Stimulated activated naive CD8-positive, alpha-beta T cell treated with anti-CD3 and anti-CD28 coated beads, Interleukin-15, Interleukin-2, amounts not matched to agents 100 ng/mL and 50 ng/mL, for 24 hours (primary cell): Measurements from ENCODE around the gene APMAP.

Experiments
- H3K27ac Mint-ChIP-seq: one replicate; pipeline ENCODE4 v1.8.0; 2021; ENCODE audit warnings: mild to moderate bottlenecking, mixed read lengths
- H3K27me3 Mint-ChIP-seq: one replicate; pipeline ENCODE4 v1.8.0; 2021; ENCODE audit warnings: mixed read lengths
- H3K36me3 Mint-ChIP-seq: one replicate; pipeline ENCODE4 v1.8.0; 2021; ENCODE audit warnings: low read depth, mixed read lengths
- H3K4me1 Mint-ChIP-seq: one replicate; pipeline ENCODE4 v1.8.0; 2021; ENCODE audit warnings: low read depth, mixed read lengths
- H3K4me3 Mint-ChIP-seq: one replicate; pipeline ENCODE4 v1.8.0; 2021; ENCODE audit warnings: mild to moderate bottlenecking, mixed read lengths
- H3K9me3 Mint-ChIP-seq: one replicate; pipeline ENCODE4 v1.8.0; 2021; ENCODE audit warnings: mixed read lengths

The APMAP gene

GRCh38 chr20:24992487-24993205, at the start of gene APMAP:
Gene APMAP (minus strand): TSS chr20:24992751. CDS start chr20:24992688, 63 bp downstream.
- H3K9me3 Mint-ChIP-seq: no peaks in the 10 kb centered on the region
- H3K27ac Mint-ChIP-seq: peak within 1 kb of the TSS; percentile 93
- H3K4me1 Mint-ChIP-seq: peaks cover 68% of the 10 kb centered on the region
- H3K36me3 Mint-ChIP-seq: peaks cover 21% of the 10 kb centered on the region
- peak within 1 kb of the TSS; percentile 97 for H3K4me3 Mint-ChIP-seq
- H3K27me3 Mint-ChIP-seq: no peaks in the 10 kb centered on the region

GRCh38 chr20:25041813-25042530, 49.4 kb upstream of the APMAP start:
- Mint-ChIP-seq H3K27me3 (no peaks in the 10 kb centered on the region), H3K4me1 (peaks cover 43% of the 10 kb centered on the region), H3K27ac (peak overlapping the region; percentile 98), H3K4me3 (no peak overlapping the region), H3K9me3 (no peaks in the 10 kb centered on the region), H3K36me3 (no peaks in the 10 kb centered on the region)

GRCh38 chr20:25040438-25040831, 47.9 kb upstream of the APMAP start:
- H3K9me3 Mint-ChIP-seq: no peaks in the 10 kb centered on the region
- H3K36me3 Mint-ChIP-seq: no peaks in the 10 kb centered on the region
- no peak overlapping the region for H3K27ac Mint-ChIP-seq
- no peak overlapping the region for H3K4me3 Mint-ChIP-seq
- peaks cover 58% of the 10 kb centered on the region for H3K4me1 Mint-ChIP-seq
- H3K27me3 Mint-ChIP-seq: no peaks in the 10 kb centered on the region

- peak overlapping the region; percentile 11 for H3K27ac Mint-ChIP-seq
- H3K27me3 Mint-ChIP-seq: no peaks in the 10 kb centered on the region
- H3K4me3 Mint-ChIP-seq: no peak overlapping the region
- peaks cover 63% of the 10 kb centered on the region for H3K4me1 Mint-ChIP-seq
- no peaks in the 10 kb centered on the region for H3K36me3 Mint-ChIP-seq
- no peaks in the 10 kb centered on the region for H3K9me3 Mint-ChIP-seq
Measured at GRCh38 chr20:25039697-25040437, 47.3 kb upstream of the APMAP start.

- Mint-ChIP-seq H3K9me3 (no peaks in the 10 kb centered on the region), H3K36me3 (no peaks in the 10 kb centered on the region), H3K4me3 (no peak overlapping the region), H3K4me1 (peaks cover 63% of the 10 kb centered on the region), H3K27me3 (no peaks in the 10 kb centered on the region), H3K27ac (no peak overlapping the region)
Measured at GRCh38 chr20:25038591-25039015, 46.1 kb upstream of the APMAP start.

- H3K9me3 Mint-ChIP-seq: no peaks in the 10 kb centered on the region
- peaks cover 60% of the 10 kb centered on the region for H3K4me1 Mint-ChIP-seq
- no peak overlapping the region for H3K4me3 Mint-ChIP-seq
- peak overlapping the region; percentile 76 for H3K27ac Mint-ChIP-seq
- H3K27me3 Mint-ChIP-seq: no peaks in the 10 kb centered on the region
- H3K36me3 Mint-ChIP-seq: no peaks in the 10 kb centered on the region
Measured at GRCh38 chr20:25038103-25038410, 45.5 kb upstream of the APMAP start.

GRCh38 chr20:25037288-25038102, 44.9 kb upstream of the APMAP start:
- peak overlapping the region; percentile 76 for H3K27ac Mint-ChIP-seq
- H3K36me3 Mint-ChIP-seq: no peaks in the 10 kb centered on the region
- no peak overlapping the region for H3K4me3 Mint-ChIP-seq
- H3K4me1 Mint-ChIP-seq: peaks cover 55% of the 10 kb centered on the region
- no peaks in the 10 kb centered on the region for H3K27me3 Mint-ChIP-seq
- H3K9me3 Mint-ChIP-seq: no peaks in the 10 kb centered on the region

GRCh38 chr20:25036331-25036936, 43.9 kb upstream of the APMAP start:
- no peaks in the 10 kb centered on the region for H3K27me3 Mint-ChIP-seq
- H3K27ac Mint-ChIP-seq: peak overlapping the region; percentile 76
- peak overlapping the region; percentile 68 for H3K4me3 Mint-ChIP-seq
- peaks cover 44% of the 10 kb centered on the region for H3K4me1 Mint-ChIP-seq
- H3K36me3 Mint-ChIP-seq: no peaks in the 10 kb centered on the region
- H3K9me3 Mint-ChIP-seq: no peaks in the 10 kb centered on the region

- Mint-ChIP-seq H3K4me1 (peaks cover 41% of the 10 kb centered on the region), H3K27ac (peak overlapping the region; percentile 76), H3K9me3 (no peaks in the 10 kb centered on the region), H3K27me3 (no peaks in the 10 kb centered on the region), H3K36me3 (no peaks in the 10 kb centered on the region), H3K4me3 (peak overlapping the region; percentile 68)
Measured at GRCh38 chr20:25035921-25036320, 43.4 kb upstream of the APMAP start.

GRCh38 chr20:25033924-25034300, 41.4 kb upstream of the APMAP start:
- H3K4me3 Mint-ChIP-seq: no peak overlapping the region
- no peaks in the 10 kb centered on the region for H3K27me3 Mint-ChIP-seq
- peaks cover 37% of the 10 kb centered on the region for H3K4me1 Mint-ChIP-seq

GRCh38 chr20:25033265-25033923, 40.8 kb upstream of the APMAP start:
- H3K27me3 Mint-ChIP-seq: no peaks in the 10 kb centered on the region
- no peak overlapping the region for H3K27ac Mint-ChIP-seq
- peaks cover 37% of the 10 kb centered on the region for H3K4me1 Mint-ChIP-seq
- no peaks in the 10 kb centered on the region for H3K9me3 Mint-ChIP-seq
- H3K4me3 Mint-ChIP-seq: no peak overlapping the region
- no peaks in the 10 kb centered on the region for H3K36me3 Mint-ChIP-seq

More at GRCh38 chr20:25033924-25034300, 41.4 kb upstream of the APMAP start:
- H3K9me3 Mint-ChIP-seq: no peaks in the 10 kb centered on the region
- H3K27ac Mint-ChIP-seq: no peak overlapping the region
- H3K36me3 Mint-ChIP-seq: no peaks in the 10 kb centered on the region

- H3K9me3 Mint-ChIP-seq: no peaks in the 10 kb centered on the region
- peaks cover 30% of the 10 kb centered on the region for H3K4me1 Mint-ChIP-seq
- no peak overlapping the region for H3K4me3 Mint-ChIP-seq
- H3K36me3 Mint-ChIP-seq: no peaks in the 10 kb centered on the region
- no peaks in the 10 kb centered on the region for H3K27me3 Mint-ChIP-seq
- H3K27ac Mint-ChIP-seq: no peak overlapping the region
Measured at GRCh38 chr20:25032478-25033264, 40.1 kb upstream of the APMAP start.

GRCh38 chr20:25032065-25032477, 39.5 kb upstream of the APMAP start:
- Mint-ChIP-seq H3K9me3 (no peaks in the 10 kb centered on the region), H3K27ac (no peak overlapping the region), H3K4me3 (no peak overlapping the region), H3K4me1 (peaks cover 24% of the 10 kb centered on the region), H3K36me3 (no peaks in the 10 kb centered on the region), H3K27me3 (no peaks in the 10 kb centered on the region)
